HCT116 (cell line): Measurements from ENCODE around the gene POU2F3. TPM values are rescaled to one million over a fixed set of nuclear protein-coding genes. Genes with fewer than 3 reads are reported as not detected.

Experiments used
- ATAC-seq: fragments of 200-7000 bp; cut with Tn5 transposase; 2 replicates; pipeline ENCODE4 v1.9.1; 2020; ENCODE audit warnings: mild to moderate bottlenecking, moderate library complexity
- BruUV-seq: library from RNA; stranded (reverse); fragments of 400-500 nt; replicated peaks from 2 replicates; lab custom pipeline; 2021; lab: Mats Ljungman, UMichigan
- CTCF ChIA-PET: fragments of 300-600 bp; sonication (Branson Sonifier 250); formaldehyde crosslinking; loops from one replicate; lab custom pipeline; 2021; ENCODE audit warnings: antibody characterized with exemption; lab: Charles Lee
- POLR2A ChIA-PET: fragments of 300-600, 350-600 bp; sonication (Branson Sonifier 250); formaldehyde crosslinking; loops from one replicate; lab custom pipeline; 2021; ENCODE audit warnings: antibody characterized with exemption; lab: Charles Lee
- RAD21 ChIA-PET, 2 experiments: fragments of 300-600 bp; sonication (Branson Sonifier 250); formaldehyde crosslinking; loops; one replicate each; lab custom pipeline; 2023; ENCODE audit warnings: low total read pairs in 2 of 2; ENCODE audit not compliant: uncharacterized antibody in 2 of 2, unreplicated experiment in 2 of 2, low non-redundant PET in 1 of 2; lab: Charles Lee
- DNase-seq: peaks from one replicate; pipeline ENCODE4 v3.0.0-alpha.2; 2010; ENCODE audit warnings: low read depth, low spot score
- H2AFZ ChIP-seq: fragments of 200-600 bp; shearing (Covaris generic), sonication (generic); 2 replicates; pipeline ENCODE4 v1.6.1; 2017; ENCODE audit warnings: low read depth, mixed run types, mixed read lengths, antibody characterized with exemption, low read length; ENCODE audit not compliant: poor library complexity, severe bottlenecking
- H3K27ac ChIP-seq: 2 replicates; pipeline ENCODE4 v1.5.1; 2012; ENCODE audit warnings: low read depth, low read length
- H3K27me3 ChIP-seq: fragments of 200-600 bp; sonication (generic); 2 replicates; pipeline ENCODE4 v1.6.1; 2016; ENCODE audit warnings: mixed run types, low read length, mixed read lengths; ENCODE audit not compliant: insufficient read depth
- H3K36me3 ChIP-seq, 2 experiments: fragments of 200-500 bp in 1 of 2; fragments of 200-600 bp in 1 of 2; sonication (Bioruptor generic) in 1 of 2; sonication (generic) in 1 of 2; 2 replicates each; pipeline versions ENCODE4 v1.5.1 to v1.6.1; 2014 to 2016; ENCODE audit warnings: low read length in 2 of 2, inconsistent platforms in 1 of 2, mixed read lengths in 1 of 2, mixed run types in 1 of 2; ENCODE audit not compliant: insufficient read depth in 2 of 2, control insufficient read depth in 1 of 2
- H3K4me1 ChIP-seq, 2 experiments: fragments of 200-600 bp in 1 of 2; sonication (generic) in 1 of 2; 2 replicates each; pipeline versions ENCODE4 v1.5.1 to v1.6.1; 2012 to 2017; ENCODE audit warnings: low read length in 2 of 2, inconsistent platforms in 1 of 2, mild to moderate bottlenecking in 1 of 2, mixed read lengths in 1 of 2, mixed run types in 1 of 2, moderate library complexity in 1 of 2; ENCODE audit not compliant: insufficient read depth in 2 of 2, control insufficient read depth in 1 of 2
- H3K4me2 ChIP-seq: fragments of 200-600 bp; sonication (generic); 2 replicates; pipeline ENCODE4 v1.6.1; 2017; ENCODE audit warnings: mixed run types, low read length, mixed read lengths
- H3K4me3 ChIP-seq, 2 experiments: fragments of 200-600 bp in 1 of 2; sonication (generic) in 1 of 2; replicated peaks in 1 of 2; 2 replicates each; pipeline ENCODE4 v1.5.1; 2011 to 2016; ENCODE audit warnings: low read length in 2 of 2, control low read depth in 1 of 2, low read depth in 1 of 2, mild to moderate bottlenecking in 1 of 2, mixed read lengths in 1 of 2, mixed run types in 1 of 2
- H3K79me2 ChIP-seq: fragments of 200-600 bp; sonication (generic); 2 replicates; pipeline ENCODE4 v1.6.1; 2017; ENCODE audit warnings: mild to moderate bottlenecking, mixed run types, low read length, moderate library complexity, mixed read lengths; ENCODE audit not compliant: insufficient read depth
- H3K9ac ChIP-seq: fragments of 200-600 bp; sonication (generic); 2 replicates; pipeline ENCODE4 v1.6.1; 2016; ENCODE audit warnings: low read length, mixed read lengths
- H3K9me2 ChIP-seq: fragments of 200-600 bp; sonication (generic), shearing (Covaris generic); 2 replicates; pipeline ENCODE4 v1.6.1; 2017; ENCODE audit warnings: mixed run types, mild to moderate bottlenecking, moderate library complexity; ENCODE audit not compliant: insufficient read depth
- H3K9me3 ChIP-seq, 2 experiments: fragments of 200-500 bp in 1 of 2; fragments of 200-600 bp in 1 of 2; sonication (Bioruptor generic) in 1 of 2; sonication (generic) in 1 of 2; 2 replicates each; pipeline ENCODE4 v1.6.1; 2014 to 2017; ENCODE audit warnings: low read length in 2 of 2, mixed read lengths in 2 of 2, inconsistent platforms in 1 of 2, low read depth in 1 of 2, mild to moderate bottlenecking in 1 of 2, mixed run types in 1 of 2, moderate library complexity in 1 of 2; ENCODE audit not compliant: control insufficient read depth in 1 of 2, insufficient read depth in 1 of 2
- H4K20me1 ChIP-seq: fragments of 200-600 bp; sonication (generic), shearing (Covaris generic); 2 replicates; pipeline ENCODE4 v1.6.1; 2017; ENCODE audit warnings: mixed run types, mild to moderate bottlenecking, moderate library complexity; ENCODE audit not compliant: insufficient read depth
- CBX3 ChIP-seq: IDR thresholded peaks from 2 replicates; pipeline ENCODE4 v1.6.1; 2012; ENCODE audit warnings: low read depth
- CEBPB ChIP-seq: IDR thresholded peaks from 2 replicates; pipeline ENCODE4 v1.6.1; 2012; ENCODE audit warnings: low read depth
- EZH2phosphoT487 ChIP-seq: fragments of 200-600 bp; IDR thresholded peaks from 2 replicates; pipeline ENCODE4 v1.6.1; 2018; ENCODE audit warnings: antibody characterized with exemption, borderline replicate concordance
- FOSL1 ChIP-seq: IDR thresholded peaks from 2 replicates; pipeline ENCODE4 v1.6.1; 2012; ENCODE audit warnings: low read depth
- POLR2AphosphoS5 ChIP-seq: IDR thresholded peaks from 2 replicates; pipeline ENCODE4 v1.6.1; 2011; ENCODE audit warnings: mild to moderate bottlenecking, low read depth, low read length, moderate library complexity
- RAD21 ChIP-seq: IDR thresholded peaks from 2 replicates; pipeline ENCODE4 v1.6.1; 2012; ENCODE audit warnings: low read depth, mild to moderate bottlenecking
- SIN3A ChIP-seq: IDR thresholded peaks from 2 replicates; pipeline ENCODE4 v1.6.1; 2012; ENCODE audit warnings: low read depth
- YY1 ChIP-seq: IDR thresholded peaks from 2 replicates; pipeline ENCODE4 v1.6.1; 2011; ENCODE audit warnings: low read length, low read depth, moderate library complexity, mild to moderate bottlenecking; ENCODE audit not compliant: insufficient replicate concordance; ENCODE audit errors: extremely low read depth
- ZNF274 ChIP-seq: fragments of 200-500 bp; sonication (Bioruptor generic); IDR thresholded peaks from 2 replicates; pipeline ENCODE4 v1.6.1; 2014; ENCODE audit warnings: mild to moderate bottlenecking, low read depth, low read length, inconsistent platforms
- intact Hi-C: fragments of 100-400 bp; cut with micrococcal nuclease; formaldehyde crosslinking; loops from 2 replicates; pipeline ENCODE4 v1.10.0; 2022
- total RNA-seq: library from RNA; stranded (reverse); gene quantifications from one replicate; pipeline ENCODE4 v1.2.1, GENCODE V29; 2021; ENCODE audit not compliant: unreplicated experiment
- TF ChIP-seq, protein P1 (sequence below): IDR thresholded peaks from 2 replicates; pipeline ENCODE4 v1.6.1; 2012
- TF ChIP-seq, protein P2 (sequence below): IDR thresholded peaks from 2 replicates; pipeline ENCODE4 v1.6.1; 2012
- TF ChIP-seq, protein P3 (sequence below): IDR thresholded peaks from 2 replicates; pipeline ENCODE4 v1.6.1; 2012; ENCODE audit warnings: low read depth
- TF ChIP-seq, protein P4 (sequence below), 3 experiments: fragments of 200-600 bp in 1 of 3; sonication (generic) in 1 of 3; IDR thresholded peaks in 2 of 3; conservative IDR thresholded peaks in 1 of 3; 2 replicates each; pipeline ENCODE4 v1.5.1; 2012 to 2017; ENCODE audit warnings: low read depth in 2 of 3, low read length in 2 of 3, antibody characterized with exemption in 1 of 3, borderline replicate concordance in 1 of 3, control low read depth in 1 of 3, mild to moderate bottlenecking in 1 of 3, mixed read lengths in 1 of 3, mixed run types in 1 of 3, moderate library complexity in 1 of 3; ENCODE audit not compliant: insufficient read depth in 1 of 3

POU2F3 gene
- total RNA-seq, 1 experiment from 2014 or later = 0.15 TPM

DNA sequence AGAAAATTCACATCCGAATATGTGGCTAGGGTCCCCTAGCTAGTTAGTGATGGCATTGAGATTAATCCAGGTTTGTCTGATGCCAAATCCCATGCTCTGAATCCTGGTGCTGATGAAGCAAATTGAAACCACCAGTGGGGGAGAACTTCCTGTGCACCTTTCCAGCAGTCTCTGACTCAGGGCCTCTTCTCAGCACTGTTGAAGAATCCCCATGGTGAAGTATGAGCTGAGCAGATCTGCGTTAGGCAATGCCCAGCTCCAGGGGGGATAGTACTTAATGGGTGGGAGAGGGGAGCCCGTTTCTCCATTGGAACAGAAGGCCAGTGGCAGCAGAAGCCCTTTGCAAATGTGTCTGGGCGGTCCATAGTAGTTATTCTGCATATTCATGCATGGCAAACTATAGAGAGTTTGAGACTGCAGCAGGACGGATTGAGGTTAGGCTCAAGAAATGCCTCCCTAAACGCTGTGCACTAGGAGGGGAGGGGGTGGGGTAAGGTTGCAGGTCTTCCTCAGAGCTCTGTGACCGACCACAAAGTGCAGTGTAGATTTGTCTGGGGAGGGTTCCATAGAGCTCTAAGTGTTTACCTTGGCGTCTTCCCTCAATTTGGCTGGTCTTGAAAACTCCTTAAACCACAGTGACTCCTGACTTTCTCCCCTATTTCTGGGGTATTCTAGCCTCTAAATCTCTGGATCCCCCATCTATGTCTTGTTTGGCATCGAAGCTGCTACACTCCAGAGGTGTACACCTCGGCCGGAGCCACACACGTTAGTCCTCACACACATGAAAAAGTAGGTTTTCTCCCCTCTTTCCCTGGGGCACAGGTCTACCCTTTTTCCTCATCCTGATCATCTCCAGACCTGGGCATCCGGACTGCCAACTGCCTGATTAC lies 4.8 kb downstream of the POU2F3 start:
- H3K36me3 ChIP-seq = no peaks in the 10 kb centered on the region
- peaks cover 5% of the 10 kb centered on the region; the same call in 1 of the 2 replicates for H3K27me3 ChIP-seq
- H4K20me1 ChIP-seq = no peaks in the 10 kb centered on the region
- ChIA-PET CTCF (interaction anchor here (1.2 to 3.0 kb wide), 2 partner anchors 55 to 58 kb away, joined by 3 to 11 read pairs; no protein-coding TSS in a partner anchor), RAD21 (no interaction called here), POLR2A (no interaction called here)
- DNase-seq = no peak
- no peaks in the 10 kb centered on the region for H3K9me2 ChIP-seq
- H3K79me2 ChIP-seq = no peaks in the 10 kb centered on the region
- intact Hi-C loops = no loop called here
- no peak overlapping the region for H3K4me3 ChIP-seq
- no TSS peak for BruUV-seq
- no peaks in the 10 kb centered on the region for H3K9me3 ChIP-seq
- ATAC-seq = no peak
- H3K4me2 ChIP-seq = no peak overlapping the region
- no peak overlapping the region for H3K9ac ChIP-seq
- no peak overlapping the region for H2AFZ ChIP-seq
- peaks cover 12 to 22% of the 10 kb centered on the region in 2 experiments; a peak in 3 of 4 replicates for H3K4me1 ChIP-seq
- H3K27ac ChIP-seq = no peak overlapping the region
- TF ChIP-seq ZNF274 (no peak), YY1 (no peak), CEBPB (no peak)
- TF ChIP-seq, protein P1, sequence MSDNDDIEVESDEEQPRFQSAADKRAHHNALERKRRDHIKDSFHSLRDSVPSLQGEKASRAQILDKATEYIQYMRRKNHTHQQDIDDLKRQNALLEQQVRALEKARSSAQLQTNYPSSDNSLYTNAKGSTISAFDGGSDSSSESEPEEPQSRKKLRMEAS = no peak

DNA sequence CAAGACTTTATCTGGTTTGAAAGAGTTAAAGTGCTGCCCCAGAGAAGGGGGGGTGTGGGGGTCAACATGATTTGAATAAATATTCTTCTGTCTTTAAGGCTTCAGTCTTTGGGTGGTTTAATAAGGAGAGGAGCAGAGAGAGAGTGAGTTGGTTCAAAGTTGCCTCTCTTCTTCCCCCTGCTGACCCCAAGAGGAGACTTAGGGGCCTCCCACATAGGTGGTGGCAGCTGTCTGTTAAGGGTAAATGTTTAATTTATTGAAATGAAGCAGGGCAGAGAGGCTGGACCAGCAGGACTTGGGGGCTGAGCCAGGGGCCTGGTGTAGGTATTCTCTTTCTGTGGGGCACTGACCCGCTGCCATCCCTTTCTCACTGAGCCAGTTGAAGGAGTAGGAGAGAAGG lies 5.5 kb downstream of the POU2F3 start:
- Histone ChIP-seq H3K4me1 (peaks cover 12 to 22% of the 10 kb centered on the region in 2 experiments; a peak in 3 of 4 replicates), H3K4me2 (no peak overlapping the region), H3K79me2 (no peaks in the 10 kb centered on the region), H3K4me3 (no peak overlapping the region), H3K9me2 (no peaks in the 10 kb centered on the region), H3K9ac (no peak overlapping the region), H2AFZ (no peak overlapping the region), H3K27me3 (peaks cover 5% of the 10 kb centered on the region; the same call in 1 of the 2 replicates), H3K9me3 (no peaks in the 10 kb centered on the region), H3K27ac (no peak overlapping the region), H4K20me1 (no peaks in the 10 kb centered on the region), H3K36me3 (no peaks in the 10 kb centered on the region)
- POLR2A ChIA-PET = no interaction called here
- RAD21 ChIA-PET = no interaction called here
- ATAC-seq (no peak), DNase-seq (no peak)
- CTCF ChIA-PET = interaction anchor here (3.0 kb wide), 1 partner anchor 57 kb away, joined by 11 read pairs; no protein-coding TSS in a partner anchor
- no TSS peak for BruUV-seq
- intact Hi-C loops = no loop called here
- TF ChIP-seq FOSL1 (no peak), RAD21 (no peak), EZH2phosphoT487 (no peak), CEBPB (no peak), POLR2AphosphoS5 (no peak), CBX3 (no peak), SIN3A (no peak)
- TF ChIP-seq, protein P2, sequence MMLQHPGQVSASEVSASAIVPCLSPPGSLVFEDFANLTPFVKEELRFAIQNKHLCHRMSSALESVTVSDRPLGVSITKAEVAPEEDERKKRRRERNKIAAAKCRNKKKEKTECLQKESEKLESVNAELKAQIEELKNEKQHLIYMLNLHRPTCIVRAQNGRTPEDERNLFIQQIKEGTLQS = no peak
- TF ChIP-seq, protein P3, sequence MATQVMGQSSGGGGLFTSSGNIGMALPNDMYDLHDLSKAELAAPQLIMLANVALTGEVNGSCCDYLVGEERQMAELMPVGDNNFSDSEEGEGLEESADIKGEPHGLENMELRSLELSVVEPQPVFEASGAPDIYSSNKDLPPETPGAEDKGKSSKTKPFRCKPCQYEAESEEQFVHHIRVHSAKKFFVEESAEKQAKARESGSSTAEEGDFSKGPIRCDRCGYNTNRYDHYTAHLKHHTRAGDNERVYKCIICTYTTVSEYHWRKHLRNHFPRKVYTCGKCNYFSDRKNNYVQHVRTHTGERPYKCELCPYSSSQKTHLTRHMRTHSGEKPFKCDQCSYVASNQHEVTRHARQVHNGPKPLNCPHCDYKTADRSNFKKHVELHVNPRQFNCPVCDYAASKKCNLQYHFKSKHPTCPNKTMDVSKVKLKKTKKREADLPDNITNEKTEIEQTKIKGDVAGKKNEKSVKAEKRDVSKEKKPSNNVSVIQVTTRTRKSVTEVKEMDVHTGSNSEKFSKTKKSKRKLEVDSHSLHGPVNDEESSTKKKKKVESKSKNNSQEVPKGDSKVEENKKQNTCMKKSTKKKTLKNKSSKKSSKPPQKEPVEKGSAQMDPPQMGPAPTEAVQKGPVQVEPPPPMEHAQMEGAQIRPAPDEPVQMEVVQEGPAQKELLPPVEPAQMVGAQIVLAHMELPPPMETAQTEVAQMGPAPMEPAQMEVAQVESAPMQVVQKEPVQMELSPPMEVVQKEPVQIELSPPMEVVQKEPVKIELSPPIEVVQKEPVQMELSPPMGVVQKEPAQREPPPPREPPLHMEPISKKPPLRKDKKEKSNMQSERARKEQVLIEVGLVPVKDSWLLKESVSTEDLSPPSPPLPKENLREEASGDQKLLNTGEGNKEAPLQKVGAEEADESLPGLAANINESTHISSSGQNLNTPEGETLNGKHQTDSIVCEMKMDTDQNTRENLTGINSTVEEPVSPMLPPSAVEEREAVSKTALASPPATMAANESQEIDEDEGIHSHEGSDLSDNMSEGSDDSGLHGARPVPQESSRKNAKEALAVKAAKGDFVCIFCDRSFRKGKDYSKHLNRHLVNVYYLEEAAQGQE = no peak
- TF ChIP-seq, protein P4, sequence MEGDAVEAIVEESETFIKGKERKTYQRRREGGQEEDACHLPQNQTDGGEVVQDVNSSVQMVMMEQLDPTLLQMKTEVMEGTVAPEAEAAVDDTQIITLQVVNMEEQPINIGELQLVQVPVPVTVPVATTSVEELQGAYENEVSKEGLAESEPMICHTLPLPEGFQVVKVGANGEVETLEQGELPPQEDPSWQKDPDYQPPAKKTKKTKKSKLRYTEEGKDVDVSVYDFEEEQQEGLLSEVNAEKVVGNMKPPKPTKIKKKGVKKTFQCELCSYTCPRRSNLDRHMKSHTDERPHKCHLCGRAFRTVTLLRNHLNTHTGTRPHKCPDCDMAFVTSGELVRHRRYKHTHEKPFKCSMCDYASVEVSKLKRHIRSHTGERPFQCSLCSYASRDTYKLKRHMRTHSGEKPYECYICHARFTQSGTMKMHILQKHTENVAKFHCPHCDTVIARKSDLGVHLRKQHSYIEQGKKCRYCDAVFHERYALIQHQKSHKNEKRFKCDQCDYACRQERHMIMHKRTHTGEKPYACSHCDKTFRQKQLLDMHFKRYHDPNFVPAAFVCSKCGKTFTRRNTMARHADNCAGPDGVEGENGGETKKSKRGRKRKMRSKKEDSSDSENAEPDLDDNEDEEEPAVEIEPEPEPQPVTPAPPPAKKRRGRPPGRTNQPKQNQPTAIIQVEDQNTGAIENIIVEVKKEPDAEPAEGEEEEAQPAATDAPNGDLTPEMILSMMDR (IDR thresholded peaks at IDR 0.05 in 2 of 3, conservative IDR thresholded peaks at IDR 0.05 in 1 of 3; ENCODE audit: borderline replicate concordance in 1 of 3, insufficient read depth in 1 of 3, low read depth in 2 of 3, low read length in 2 of 3) = no peak
